NB4 (cell line): ENCODE data around the gene ERGIC2.
A peak's percentile ranks its signal among the peaks of the same experiment; 100 is the strongest.

Experiments used
- DNase-seq: peaks from one replicate; pipeline ENCODE4 v3.0.0; 2010; ENCODE audit warnings: low read depth
- H3K4me3 ChIP-seq: one replicate; pipeline ENCODE4 v1.5.1; 2011; ENCODE audit warnings: mild to moderate bottlenecking, low read depth, low read length, moderate library complexity
- CTCF ChIP-seq: IDR thresholded peaks from one replicate; pipeline ENCODE4 v1.5.1; 2012; ENCODE audit warnings: low read depth, low read length
- MAX ChIP-seq: IDR thresholded peaks from 2 replicates; pipeline ENCODE4 v1.6.1; 2011; ENCODE audit warnings: low read depth, low read length
- MYC ChIP-seq: IDR thresholded peaks from 2 replicates; pipeline ENCODE4 v1.6.1; 2011; ENCODE audit warnings: low read depth, low read length
- POLR2A ChIP-seq: IDR thresholded peaks from 2 replicates; pipeline ENCODE4 v1.6.1; 2011; ENCODE audit warnings: mild to moderate bottlenecking; ENCODE audit not compliant: insufficient read length; ENCODE audit errors: extremely low read depth

The ERGIC2 gene

DNA sequence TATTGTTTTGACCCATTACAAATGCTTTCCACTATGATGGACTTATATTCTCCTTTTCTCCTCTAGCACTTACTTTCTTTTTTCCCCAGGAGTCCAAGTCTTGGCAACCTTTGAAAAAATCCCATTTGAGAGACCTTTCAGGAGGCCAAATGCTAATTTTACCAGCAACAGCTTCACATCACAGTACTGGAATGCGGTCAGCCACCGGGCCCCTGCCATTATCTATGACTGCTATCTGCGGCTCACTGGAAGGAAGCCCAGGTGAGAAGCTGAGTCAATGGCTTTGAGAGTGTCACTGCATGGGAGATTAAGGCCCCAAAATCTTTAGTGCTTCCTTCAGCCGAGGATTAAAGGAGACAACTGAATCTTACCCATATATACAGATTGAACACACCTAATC lies 64.2 kb downstream of the ERGIC2 start:
- H3K4me3 ChIP-seq = no peak overlapping the region
- DNase-seq = no peak
- no peak for TF ChIP-seq POLR2A
- no peak for TF ChIP-seq MYC
- TF ChIP-seq CTCF = no peak
- no peak for TF ChIP-seq MAX

DNA sequence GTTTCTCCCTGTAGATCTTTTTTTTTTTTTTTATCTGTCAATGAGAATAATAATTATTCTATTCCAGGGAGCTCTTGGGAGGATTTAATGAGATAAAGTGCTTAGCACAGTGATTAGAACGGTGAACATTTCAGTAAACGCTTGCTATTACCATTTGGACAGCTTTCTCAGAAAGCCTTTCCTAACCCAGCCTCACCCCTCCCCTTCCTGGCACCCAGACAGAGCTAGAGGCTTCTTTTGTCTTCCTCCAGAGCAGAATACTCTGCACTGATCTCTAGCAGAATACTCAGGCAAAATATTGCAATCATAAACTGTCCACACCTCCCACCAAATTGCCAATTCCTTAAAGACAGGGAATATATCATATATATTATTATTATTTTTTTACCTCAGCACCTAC lies 66.6 kb downstream of the ERGIC2 start:
- TF ChIP-seq POLR2A (no peak), CTCF (no peak), MAX (no peak), MYC (no peak)
- no peak overlapping the region for H3K4me3 ChIP-seq
- no peak for DNase-seq

- TF ChIP-seq POLR2A = no peak
- DNase-seq = no peak
- no peak overlapping the region for H3K4me3 ChIP-seq
Observed at GRCh38 chr12:29310899-29311298, 70.1 kb downstream of the ERGIC2 start.

GRCh38 chr12:29309320-29309902 lies 71.6 kb downstream of the ERGIC2 start:
- no peak overlapping the region for H3K4me3 ChIP-seq
- DNase-seq = peak; percentile 59
- TF ChIP-seq MAX = no peak
- TF ChIP-seq CTCF = peak; percentile 26
- no peak for TF ChIP-seq MYC

- TF ChIP-seq MAX = no peak
- no peak for TF ChIP-seq POLR2A
- TF ChIP-seq CTCF = no peak
- TF ChIP-seq MYC = no peak
- no peak overlapping the region for H3K4me3 ChIP-seq
- no peak for DNase-seq
Observed at GRCh38 chr12:29306682-29307081, 74.3 kb downstream of the ERGIC2 start.

- TF ChIP-seq CTCF (no peak), POLR2A (no peak), MAX (no peak), MYC (no peak)
- no peak overlapping the region for H3K4me3 ChIP-seq
- no peak for DNase-seq
Observed at GRCh38 chr12:29306266-29306665, 74.7 kb downstream of the ERGIC2 start.
